ENCODE results near the gene GPRIN1. TPM values are rescaled to one million over a fixed set of nuclear protein-coding genes. Genes with fewer than 3 reads are reported as not detected.

GPRIN1 gene
- polyA plus RNA-seq, 1 of the 3 experiments (the other 2 are of a cell fraction), result 6.6 TPM

DNA sequence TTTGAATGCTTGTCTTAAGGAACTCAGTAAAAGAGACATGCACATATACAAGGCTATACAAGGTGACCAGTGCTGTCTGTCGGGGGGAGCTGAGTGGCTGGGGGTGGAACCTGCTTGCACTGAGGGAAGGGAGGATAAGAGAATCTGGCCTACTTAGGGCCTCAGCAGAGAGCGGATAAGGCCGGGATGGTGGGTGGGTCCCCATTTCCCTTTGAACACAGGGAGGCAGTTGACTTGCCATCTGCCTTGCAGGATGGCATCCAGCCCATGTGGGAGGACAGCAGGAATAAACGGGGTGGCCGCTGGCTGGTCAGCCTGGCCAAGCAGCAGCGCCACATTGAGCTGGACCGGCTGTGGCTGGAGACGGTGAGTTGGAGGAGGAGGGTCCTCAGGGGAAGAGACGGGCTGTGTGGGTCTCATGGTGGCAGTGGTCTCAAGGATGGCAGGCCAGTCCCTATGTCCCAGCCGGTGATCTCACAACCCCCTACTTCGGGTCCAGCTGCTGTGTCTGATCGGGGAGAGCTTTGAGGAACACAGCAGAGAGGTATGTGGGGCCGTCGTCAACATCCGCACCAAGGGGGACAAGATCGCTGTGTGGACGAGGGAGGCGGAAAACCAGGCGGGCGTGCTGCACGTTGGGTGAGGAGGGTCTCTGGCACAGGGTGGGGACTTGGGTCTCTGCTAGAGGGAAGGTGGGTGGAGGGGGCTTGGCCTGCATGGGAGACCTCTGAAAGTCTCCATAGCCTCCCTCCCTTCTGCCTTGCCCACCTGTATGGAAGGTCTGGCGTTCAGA lies 35.1 kb upstream of the GPRIN1 start:
- Histone ChIP-seq H3K4me3 (ENCODE audit: low read depth in 2 of 2, low read length in 1 of 2) (no peak overlapping the region), H3K9me2 (no peaks in the 10 kb centered on the region), H3F3A (replicated peaks; ENCODE audit: insufficient read depth) (no peaks in the 10 kb centered on the region), H2AFZ (ENCODE audit: low read depth) (no peak overlapping the region), H3K4me1 (ENCODE audit: control insufficient read depth in 1 of 2, insufficient read depth in 2 of 2, low read depth in 1 of 2, low read length in 1 of 2) (peaks cover 4 to 21% of the 10 kb centered on the region in 2 experiments; a peak in 2 of 4 replicates), H3K79me2 (ENCODE audit: insufficient read depth) (peaks cover 28% of the 10 kb centered on the region), H3K4me2 (no peak overlapping the region), H3K9ac (no peak overlapping the region), H3K9me3 (no peaks in the 10 kb centered on the region), H3K36me3 (replicated peaks in 1 of 2; ENCODE audit: control insufficient read depth in 1 of 2, insufficient read depth in 2 of 2, low read length in 1 of 2) (no peaks in the 10 kb centered on the region), H4K20me1 (ENCODE audit: insufficient read depth) (peaks cover 7% of the 10 kb centered on the region; the same call in 1 of the 2 replicates), H3K27ac (ENCODE audit: low read depth in 2 of 2, low read length in 1 of 2) (no peak overlapping the region), H3K27me3 (ENCODE audit: insufficient read depth) (no peaks in the 10 kb centered on the region)
- 94% methylated on average over 19 of the region's 22 CpGs for WGBS (ENCODE audit: low lambda C conversion rate)
- TF ChIP-seq TEAD4 (IDR thresholded peaks at IDR 0.05; ENCODE audit: borderline replicate concordance, insufficient read depth) (no peak), FOSL2 (IDR thresholded peaks at IDR 0.05; ENCODE audit: borderline replicate concordance, low read depth) (no peak), POLR2AphosphoS5 (IDR thresholded peaks at IDR 0.05; ENCODE audit: low read depth, low read length) (no peak), RCOR1 (IDR thresholded peaks at IDR 0.05; ENCODE audit: low read length) (no peak), EP300 (IDR thresholded peaks at IDR 0.05; ENCODE audit: borderline replicate concordance in 1 of 2, low read depth in 1 of 2, low read length in 1 of 2) (no peak), RFX5 (IDR thresholded peaks at IDR 0.05; ENCODE audit: low read length) (no peak), NRF1 (IDR thresholded peaks at IDR 0.05; ENCODE audit: low read depth, low read length) (no peak), ELF1 (IDR thresholded peaks at IDR 0.05) (no peak), NFIC (IDR thresholded peaks at IDR 0.05; ENCODE audit: borderline replicate concordance) (no peak), TCF12 (IDR thresholded peaks at IDR 0.05) (no peak), SMC3 (IDR thresholded peaks at IDR 0.05; ENCODE audit: low read depth, low read length) (no peak), CHD2 (IDR thresholded peaks at IDR 0.05; ENCODE audit: low read length, partially characterized antibody) (no peak)
- TF ChIP-seq, protein P1, sequence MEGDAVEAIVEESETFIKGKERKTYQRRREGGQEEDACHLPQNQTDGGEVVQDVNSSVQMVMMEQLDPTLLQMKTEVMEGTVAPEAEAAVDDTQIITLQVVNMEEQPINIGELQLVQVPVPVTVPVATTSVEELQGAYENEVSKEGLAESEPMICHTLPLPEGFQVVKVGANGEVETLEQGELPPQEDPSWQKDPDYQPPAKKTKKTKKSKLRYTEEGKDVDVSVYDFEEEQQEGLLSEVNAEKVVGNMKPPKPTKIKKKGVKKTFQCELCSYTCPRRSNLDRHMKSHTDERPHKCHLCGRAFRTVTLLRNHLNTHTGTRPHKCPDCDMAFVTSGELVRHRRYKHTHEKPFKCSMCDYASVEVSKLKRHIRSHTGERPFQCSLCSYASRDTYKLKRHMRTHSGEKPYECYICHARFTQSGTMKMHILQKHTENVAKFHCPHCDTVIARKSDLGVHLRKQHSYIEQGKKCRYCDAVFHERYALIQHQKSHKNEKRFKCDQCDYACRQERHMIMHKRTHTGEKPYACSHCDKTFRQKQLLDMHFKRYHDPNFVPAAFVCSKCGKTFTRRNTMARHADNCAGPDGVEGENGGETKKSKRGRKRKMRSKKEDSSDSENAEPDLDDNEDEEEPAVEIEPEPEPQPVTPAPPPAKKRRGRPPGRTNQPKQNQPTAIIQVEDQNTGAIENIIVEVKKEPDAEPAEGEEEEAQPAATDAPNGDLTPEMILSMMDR (IDR thresholded peaks at IDR 0.05), result no peak
- TF ChIP-seq, protein P2, sequence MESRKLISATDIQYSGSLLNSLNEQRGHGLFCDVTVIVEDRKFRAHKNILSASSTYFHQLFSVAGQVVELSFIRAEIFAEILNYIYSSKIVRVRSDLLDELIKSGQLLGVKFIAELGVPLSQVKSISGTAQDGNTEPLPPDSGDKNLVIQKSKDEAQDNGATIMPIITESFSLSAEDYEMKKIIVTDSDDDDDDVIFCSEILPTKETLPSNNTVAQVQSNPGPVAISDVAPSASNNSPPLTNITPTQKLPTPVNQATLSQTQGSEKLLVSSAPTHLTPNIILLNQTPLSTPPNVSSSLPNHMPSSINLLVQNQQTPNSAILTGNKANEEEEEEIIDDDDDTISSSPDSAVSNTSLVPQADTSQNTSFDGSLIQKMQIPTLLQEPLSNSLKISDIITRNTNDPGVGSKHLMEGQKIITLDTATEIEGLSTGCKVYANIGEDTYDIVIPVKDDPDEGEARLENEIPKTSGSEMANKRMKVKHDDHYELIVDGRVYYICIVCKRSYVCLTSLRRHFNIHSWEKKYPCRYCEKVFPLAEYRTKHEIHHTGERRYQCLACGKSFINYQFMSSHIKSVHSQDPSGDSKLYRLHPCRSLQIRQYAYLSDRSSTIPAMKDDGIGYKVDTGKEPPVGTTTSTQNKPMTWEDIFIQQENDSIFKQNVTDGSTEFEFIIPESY (IDR thresholded peaks at IDR 0.05; ENCODE audit: borderline replicate concordance, low read depth), result no peak
- TF ChIP-seq, protein P3, sequence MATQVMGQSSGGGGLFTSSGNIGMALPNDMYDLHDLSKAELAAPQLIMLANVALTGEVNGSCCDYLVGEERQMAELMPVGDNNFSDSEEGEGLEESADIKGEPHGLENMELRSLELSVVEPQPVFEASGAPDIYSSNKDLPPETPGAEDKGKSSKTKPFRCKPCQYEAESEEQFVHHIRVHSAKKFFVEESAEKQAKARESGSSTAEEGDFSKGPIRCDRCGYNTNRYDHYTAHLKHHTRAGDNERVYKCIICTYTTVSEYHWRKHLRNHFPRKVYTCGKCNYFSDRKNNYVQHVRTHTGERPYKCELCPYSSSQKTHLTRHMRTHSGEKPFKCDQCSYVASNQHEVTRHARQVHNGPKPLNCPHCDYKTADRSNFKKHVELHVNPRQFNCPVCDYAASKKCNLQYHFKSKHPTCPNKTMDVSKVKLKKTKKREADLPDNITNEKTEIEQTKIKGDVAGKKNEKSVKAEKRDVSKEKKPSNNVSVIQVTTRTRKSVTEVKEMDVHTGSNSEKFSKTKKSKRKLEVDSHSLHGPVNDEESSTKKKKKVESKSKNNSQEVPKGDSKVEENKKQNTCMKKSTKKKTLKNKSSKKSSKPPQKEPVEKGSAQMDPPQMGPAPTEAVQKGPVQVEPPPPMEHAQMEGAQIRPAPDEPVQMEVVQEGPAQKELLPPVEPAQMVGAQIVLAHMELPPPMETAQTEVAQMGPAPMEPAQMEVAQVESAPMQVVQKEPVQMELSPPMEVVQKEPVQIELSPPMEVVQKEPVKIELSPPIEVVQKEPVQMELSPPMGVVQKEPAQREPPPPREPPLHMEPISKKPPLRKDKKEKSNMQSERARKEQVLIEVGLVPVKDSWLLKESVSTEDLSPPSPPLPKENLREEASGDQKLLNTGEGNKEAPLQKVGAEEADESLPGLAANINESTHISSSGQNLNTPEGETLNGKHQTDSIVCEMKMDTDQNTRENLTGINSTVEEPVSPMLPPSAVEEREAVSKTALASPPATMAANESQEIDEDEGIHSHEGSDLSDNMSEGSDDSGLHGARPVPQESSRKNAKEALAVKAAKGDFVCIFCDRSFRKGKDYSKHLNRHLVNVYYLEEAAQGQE (IDR thresholded peaks at IDR 0.05; ENCODE audit: low read depth, low read length), result no peak
- TF ChIP-seq, protein P4, sequence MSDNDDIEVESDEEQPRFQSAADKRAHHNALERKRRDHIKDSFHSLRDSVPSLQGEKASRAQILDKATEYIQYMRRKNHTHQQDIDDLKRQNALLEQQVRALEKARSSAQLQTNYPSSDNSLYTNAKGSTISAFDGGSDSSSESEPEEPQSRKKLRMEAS (IDR thresholded peaks at IDR 0.05; ENCODE audit: low read depth), result no peak
- ChIA-PET CTCF (interaction anchor here (4.3 to 5.8 kb wide), 2 partner anchors 15 to 72 kb away, joined by 26 to 38 read pairs; no protein-coding TSS in a partner anchor), POLR2A (no interaction called here)
- no peak for DNase-seq
